Gastrocnemius medialis (tissue), 4 donors: ENCODE measurements around the gene FGR.

ENCODE experiments used
- CTCF ChIP-seq, 5 experiments: fragments of 450-650 bp in 3 of 5; fragments of 200-600 bp in 2 of 5; sonication (generic) in 2 of 5; IDR thresholded peaks in 4 of 5; conservative IDR thresholded peaks in 1 of 5; 1 replicate in 4 of 5; 2 replicates in 1 of 5; pipeline ENCODE4 v1.5.1; 2016 to 2019; ENCODE audit warnings: antibody characterized with exemption in 5 of 5, mild to moderate bottlenecking in 3 of 5, moderate library complexity in 3 of 5
- POLR2A ChIP-seq, 2 donors: fragments of 450-650 bp; IDR thresholded peaks; one replicate each; pipeline ENCODE4 v1.6.1; 2017; ENCODE audit warnings: antibody characterized with exemption in 2 of 2, mild to moderate bottlenecking in 2 of 2, moderate library complexity in 2 of 2

GRCh38 chr1:27649306-27649635 is 14.3 kb upstream of the FGR start:
- no peak for TF ChIP-seq CTCF (IDR thresholded peaks at IDR 0.05 in 4 of 5, conservative IDR thresholded peaks at IDR 0.05 in 1 of 5)
- TF ChIP-seq POLR2A (IDR thresholded peaks at IDR 0.05) = no peak
